ENCODE measurements around the gene PARP15. TPM values are rescaled to one million over a fixed set of nuclear protein-coding genes. Genes with fewer than 3 reads are reported as not detected.

The PARP15 gene
- total RNA-seq, 1 experiment from 2014 or later, result 0.12 TPM

DNA sequence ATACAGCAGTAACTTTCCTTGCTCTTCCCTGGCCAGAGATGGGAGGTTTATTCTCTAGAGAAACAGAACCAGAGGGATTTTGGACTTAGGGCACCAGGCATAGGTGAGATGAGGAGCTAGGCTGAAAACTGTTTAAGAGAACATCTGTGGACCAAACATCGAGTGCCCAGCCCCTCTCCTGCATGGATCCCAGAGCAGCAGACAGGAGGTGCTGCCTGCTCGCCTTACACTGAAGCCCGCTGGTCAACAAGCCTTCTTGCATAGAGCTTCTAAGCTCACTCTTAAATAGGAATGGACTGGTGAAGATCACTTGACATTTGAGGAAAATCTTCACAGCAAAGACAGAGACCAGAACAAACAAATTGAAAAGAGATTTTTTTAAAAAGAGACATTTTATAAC is 41.2 kb downstream of the PARP15 start:
- no peak overlapping the region for H3K4me2 ChIP-seq (ENCODE audit: low read length)
- no peak for ATAC-seq
- H3K4me3 ChIP-seq (replicated peaks in 1 of 2; ENCODE audit: low read depth in 1 of 2, low read length in 2 of 2), result no peak overlapping the region
- ChIA-PET POLR2A (no interaction called here), CTCF (interaction anchor here (1.1 kb wide), 1 partner anchor 62 kb away, joined by 3 read pairs; the partner anchor contains the start of gene PARP14), RAD21 (ENCODE audit: low non-redundant PET in 1 of 2, low total read pairs in 2 of 2, uncharacterized antibody in 2 of 2, unreplicated experiment in 2 of 2) (no interaction called here)
- no peaks in the 10 kb centered on the region for H3K9me2 ChIP-seq (ENCODE audit: insufficient read depth)
- H2AFZ ChIP-seq (ENCODE audit: low read depth, low read length, poor library complexity, severe bottlenecking), result no peak overlapping the region
- no peak overlapping the region for H3K9ac ChIP-seq (ENCODE audit: low read length)
- H3K4me1 ChIP-seq (ENCODE audit: control insufficient read depth in 1 of 2, insufficient read depth in 2 of 2, low read length in 2 of 2), result peaks cover 0 to 3% of the 10 kb centered on the region in 2 experiments; a peak in 1 of 4 replicates
- no peak for DNase-seq (ENCODE audit: low read depth, low spot score)
- no peaks in the 10 kb centered on the region for H3K36me3 ChIP-seq (ENCODE audit: control insufficient read depth in 1 of 2, insufficient read depth in 2 of 2, low read length in 2 of 2)
- no peaks in the 10 kb centered on the region for H3K79me2 ChIP-seq (ENCODE audit: insufficient read depth, low read length)
- no peaks in the 10 kb centered on the region for H4K20me1 ChIP-seq (ENCODE audit: insufficient read depth)
- H3K9me3 ChIP-seq (ENCODE audit: control insufficient read depth in 1 of 2, insufficient read depth in 1 of 2, low read depth in 1 of 2, low read length in 2 of 2), result no peaks in the 10 kb centered on the region
- TF ChIP-seq SP1 (IDR thresholded peaks at IDR 0.05; ENCODE audit: low read depth) (no peak), ZBTB33 (IDR thresholded peaks at IDR 0.05; ENCODE audit: extremely low read depth, insufficient replicate concordance, low read length) (no peak), ELF1 (IDR thresholded peaks at IDR 0.05; ENCODE audit: borderline replicate concordance, low read depth) (no peak), YY1 (IDR thresholded peaks at IDR 0.05; ENCODE audit: extremely low read depth, insufficient replicate concordance, low read depth, low read length) (no peak), ZFX (IDR thresholded peaks at IDR 0.05) (no peak), TCF7L2 (IDR thresholded peaks at IDR 0.05; ENCODE audit: borderline replicate concordance, extremely low read depth, insufficient read depth, insufficient read length) (no peak), SRF (IDR thresholded peaks at IDR 0.05; ENCODE audit: low read depth) (no peak)
- intact Hi-C loops (cut with micrococcal nuclease), result no loop called here
- no peaks in the 10 kb centered on the region for H3K27me3 ChIP-seq (ENCODE audit: insufficient read depth, low read length)
- no TSS peak for BruUV-seq (replicated peaks)
- H3K27ac ChIP-seq (ENCODE audit: low read depth, low read length), result no peak overlapping the region

- Histone ChIP-seq H3K79me2 (ENCODE audit: insufficient read depth, low read length) (no peaks in the 10 kb centered on the region), H3K9ac (ENCODE audit: low read length) (no peak overlapping the region), H3K4me3 (replicated peaks in 1 of 2; ENCODE audit: low read depth in 1 of 2, low read length in 2 of 2) (no peak overlapping the region), H3K4me2 (ENCODE audit: low read length) (no peak overlapping the region), H2AFZ (ENCODE audit: low read depth, low read length, poor library complexity, severe bottlenecking) (no peak overlapping the region), H4K20me1 (ENCODE audit: insufficient read depth) (no peaks in the 10 kb centered on the region), H3K27ac (ENCODE audit: low read depth, low read length) (no peak overlapping the region), H3K4me1 (ENCODE audit: control insufficient read depth in 1 of 2, insufficient read depth in 2 of 2, low read length in 2 of 2) (peaks cover 0 to 3% of the 10 kb centered on the region in 2 experiments; a peak in 1 of 4 replicates), H3K27me3 (ENCODE audit: insufficient read depth, low read length) (no peaks in the 10 kb centered on the region), H3K9me2 (ENCODE audit: insufficient read depth) (no peaks in the 10 kb centered on the region), H3K9me3 (ENCODE audit: control insufficient read depth in 1 of 2, insufficient read depth in 1 of 2, low read depth in 1 of 2, low read length in 2 of 2) (no peaks in the 10 kb centered on the region), H3K36me3 (ENCODE audit: control insufficient read depth in 1 of 2, insufficient read depth in 2 of 2, low read length in 2 of 2) (no peaks in the 10 kb centered on the region)
- ATAC-seq (no peak), DNase-seq (ENCODE audit: low read depth, low spot score) (no peak)
- intact Hi-C loops (cut with micrococcal nuclease), result no loop called here
- TF ChIP-seq RAD21 (IDR thresholded peaks at IDR 0.05; ENCODE audit: low read depth) (no peak), CEBPB (IDR thresholded peaks at IDR 0.05; ENCODE audit: low read depth) (no peak), TCF7L2 (IDR thresholded peaks at IDR 0.05; ENCODE audit: borderline replicate concordance, extremely low read depth, insufficient read depth, insufficient read length) (no peak), JUND (IDR thresholded peaks at IDR 0.05) (no peak), POLR2AphosphoS5 (IDR thresholded peaks at IDR 0.05; ENCODE audit: low read depth, low read length) (no peak), EZH2 (IDR thresholded peaks at IDR 0.05) (no peak), FOSL1 (IDR thresholded peaks at IDR 0.05; ENCODE audit: low read depth) (no peak), ZFX (IDR thresholded peaks at IDR 0.05) (no peak)
- TF ChIP-seq, protein P1, sequence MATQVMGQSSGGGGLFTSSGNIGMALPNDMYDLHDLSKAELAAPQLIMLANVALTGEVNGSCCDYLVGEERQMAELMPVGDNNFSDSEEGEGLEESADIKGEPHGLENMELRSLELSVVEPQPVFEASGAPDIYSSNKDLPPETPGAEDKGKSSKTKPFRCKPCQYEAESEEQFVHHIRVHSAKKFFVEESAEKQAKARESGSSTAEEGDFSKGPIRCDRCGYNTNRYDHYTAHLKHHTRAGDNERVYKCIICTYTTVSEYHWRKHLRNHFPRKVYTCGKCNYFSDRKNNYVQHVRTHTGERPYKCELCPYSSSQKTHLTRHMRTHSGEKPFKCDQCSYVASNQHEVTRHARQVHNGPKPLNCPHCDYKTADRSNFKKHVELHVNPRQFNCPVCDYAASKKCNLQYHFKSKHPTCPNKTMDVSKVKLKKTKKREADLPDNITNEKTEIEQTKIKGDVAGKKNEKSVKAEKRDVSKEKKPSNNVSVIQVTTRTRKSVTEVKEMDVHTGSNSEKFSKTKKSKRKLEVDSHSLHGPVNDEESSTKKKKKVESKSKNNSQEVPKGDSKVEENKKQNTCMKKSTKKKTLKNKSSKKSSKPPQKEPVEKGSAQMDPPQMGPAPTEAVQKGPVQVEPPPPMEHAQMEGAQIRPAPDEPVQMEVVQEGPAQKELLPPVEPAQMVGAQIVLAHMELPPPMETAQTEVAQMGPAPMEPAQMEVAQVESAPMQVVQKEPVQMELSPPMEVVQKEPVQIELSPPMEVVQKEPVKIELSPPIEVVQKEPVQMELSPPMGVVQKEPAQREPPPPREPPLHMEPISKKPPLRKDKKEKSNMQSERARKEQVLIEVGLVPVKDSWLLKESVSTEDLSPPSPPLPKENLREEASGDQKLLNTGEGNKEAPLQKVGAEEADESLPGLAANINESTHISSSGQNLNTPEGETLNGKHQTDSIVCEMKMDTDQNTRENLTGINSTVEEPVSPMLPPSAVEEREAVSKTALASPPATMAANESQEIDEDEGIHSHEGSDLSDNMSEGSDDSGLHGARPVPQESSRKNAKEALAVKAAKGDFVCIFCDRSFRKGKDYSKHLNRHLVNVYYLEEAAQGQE (IDR thresholded peaks at IDR 0.05; ENCODE audit: low read depth), result no peak
- TF ChIP-seq, protein P2, sequence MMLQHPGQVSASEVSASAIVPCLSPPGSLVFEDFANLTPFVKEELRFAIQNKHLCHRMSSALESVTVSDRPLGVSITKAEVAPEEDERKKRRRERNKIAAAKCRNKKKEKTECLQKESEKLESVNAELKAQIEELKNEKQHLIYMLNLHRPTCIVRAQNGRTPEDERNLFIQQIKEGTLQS (IDR thresholded peaks at IDR 0.05), result no peak
- no TSS peak for BruUV-seq (replicated peaks)
- POLR2A ChIA-PET, result no interaction called here
- CTCF ChIA-PET, result no interaction called here
- RAD21 ChIA-PET (ENCODE audit: low non-redundant PET in 1 of 2, low total read pairs in 2 of 2, uncharacterized antibody in 2 of 2, unreplicated experiment in 2 of 2), result no interaction called here
Measured at GRCh38 chr3:122619040-122619439, 41.6 kb downstream of the PARP15 start.
